Limb (tissue), 2 donors: Measurements from ENCODE around the gene PLB1.

Experiments used
- DNase-seq, 2 donors: peaks; one replicate each; pipeline ENCODE4 v3.0.0-alpha.2; 2016; ENCODE audit errors: extremely low spot score in 2 of 2

Gene PLB1

GRCh38 chr2:28683100-28683706 is 187.3 kb downstream of the PLB1 start:
- DNase-seq = peak; percentile 67 to 77

- DNase-seq = no peak
Observed at GRCh38 chr2:28684142-28684858, 188.4 kb downstream of the PLB1 start.

GRCh38 chr2:28687171-28687570 is 191.3 kb downstream of the PLB1 start:
- DNase-seq = no peak

- no peak for DNase-seq
Observed at GRCh38 chr2:28687640-28688385, 192.0 kb downstream of the PLB1 start.

GRCh38 chr2:28688818-28689217 is 193.0 kb downstream of the PLB1 start:
- DNase-seq = no peak

GRCh38 chr2:28689771-28690170 is 193.9 kb downstream of the PLB1 start:
- no peak for DNase-seq

GRCh38 chr2:28692411-28692810 is 196.6 kb downstream of the PLB1 start:
- DNase-seq = no peak

- no peak for DNase-seq
Observed at GRCh38 chr2:28693223-28693622, 197.4 kb downstream of the PLB1 start.
